Measurements from ENCODE around the gene ZNF778. TPM values are rescaled to one million over a fixed set of nuclear protein-coding genes. Genes with fewer than 3 reads are reported as not detected.
"Not testable (repeated sequence)": the region's sequence is repeated elsewhere in the genome, so short reads cannot be mapped to it uniquely, and the experiment has no call there.

Gene ZNF778
- total RNA-seq, 1 donor from 2014 or later: 21.5 TPM

- H3K9me3 Mint-ChIP-seq: peaks cover 4% of the 10 kb centered on the region
- Histone ChIP-seq H3K79me2 (ENCODE audit: low read depth) (no peaks in the 10 kb centered on the region), H3K27ac (no peak overlapping the region), H4K20me1 (ENCODE audit: low read depth) (no peaks in the 10 kb centered on the region), H3K4me2 (peak overlapping the region; percentile 71), H3F3A (ENCODE audit: low read depth) (peaks cover 5% of the 10 kb centered on the region), H2AFZ (replicated peaks) (no peak overlapping the region), H3K9me3 (ENCODE audit: low read depth) (no peaks in the 10 kb centered on the region), H3K27me3 (peaks cover 28% of the 10 kb centered on the region), H3K4me3 (peak overlapping the region; percentile 29), H3K36me3 (no peaks in the 10 kb centered on the region), H3K9ac (no peak overlapping the region), H3K4me1 (no peaks in the 10 kb centered on the region)
- peak overlapping the region; percentile 74 for H3K27ac Mint-ChIP-seq
- no peak for DNase-seq (ENCODE audit: low spot score)
- no peak for TF ChIP-seq EZH2 (IDR thresholded peaks at IDR 0.05)
- no peak for TF ChIP-seq CTCF (IDR thresholded peaks at IDR 0.05)
- TF ChIP-seq EZH2phosphoT487 (IDR thresholded peaks at IDR 0.05): no peak
- H3K27me3 Mint-ChIP-seq (ENCODE audit: insufficient read depth, low read depth): peaks cover 11% of the 10 kb centered on the region
- peaks cover 6% of the 10 kb centered on the region for H3K36me3 Mint-ChIP-seq
- peak overlapping the region; percentile 36 for H3K4me3 Mint-ChIP-seq
- H3K4me1 Mint-ChIP-seq: peaks cover 3% of the 10 kb centered on the region
These were observed 40.4 kb downstream of the ZNF778 start for GRCh38 chr16:89257757-89258465.

DNA sequence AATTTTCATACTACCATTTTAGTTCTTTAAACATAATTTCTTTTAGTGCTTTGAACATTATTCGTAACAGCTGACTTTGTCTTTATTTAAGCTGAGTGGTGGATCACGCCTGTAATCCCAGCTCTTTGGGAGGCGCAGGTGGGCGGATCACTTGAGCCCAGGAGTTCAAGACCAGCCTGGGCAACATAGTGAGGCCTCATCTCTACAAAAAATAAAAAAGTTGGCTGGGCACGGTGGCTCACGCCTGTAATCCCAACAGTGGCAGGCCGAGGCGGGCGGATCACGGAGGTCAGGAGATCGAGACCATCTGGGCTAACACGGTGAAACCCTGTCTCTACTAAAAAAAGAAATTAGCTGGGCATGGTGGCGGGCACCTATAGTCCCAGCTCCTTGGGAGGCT, 42.4 kb downstream of the ZNF778 start:
- H3K9me3 ChIP-seq (ENCODE audit: low read depth); H3K36me3 ChIP-seq; H4K20me1 ChIP-seq (ENCODE audit: low read depth); H3K4me3 Mint-ChIP-seq; H3K27ac ChIP-seq; H3K9ac ChIP-seq; H3K4me1 Mint-ChIP-seq; H3K9me3 Mint-ChIP-seq; H3F3A ChIP-seq (ENCODE audit: low read depth); DNase-seq (ENCODE audit: low spot score); H3K4me1 ChIP-seq; H3K4me2 ChIP-seq; H3K79me2 ChIP-seq (ENCODE audit: low read depth); H3K36me3 Mint-ChIP-seq; H3K27ac Mint-ChIP-seq; H3K4me3 ChIP-seq; H2AFZ ChIP-seq (replicated peaks): not testable (repeated sequence)
- peaks cover 28% of the 10 kb centered on the region for H3K27me3 ChIP-seq
- peaks cover 11% of the 10 kb centered on the region for H3K27me3 Mint-ChIP-seq (ENCODE audit: insufficient read depth, low read depth)

- Histone ChIP-seq H3K4me1 (no peaks in the 10 kb centered on the region), H2AFZ (replicated peaks) (no peak overlapping the region), H3K4me2 (no peak overlapping the region), H3K36me3 (no peaks in the 10 kb centered on the region), H3K27ac (no peak overlapping the region), H3K9ac (no peak overlapping the region), H3K79me2 (ENCODE audit: low read depth) (no peaks in the 10 kb centered on the region), H4K20me1 (ENCODE audit: low read depth) (no peaks in the 10 kb centered on the region), H3F3A (ENCODE audit: low read depth) (peaks cover 5% of the 10 kb centered on the region), H3K27me3 (peaks cover 15% of the 10 kb centered on the region), H3K4me3 (no peak overlapping the region), H3K9me3 (ENCODE audit: low read depth) (no peaks in the 10 kb centered on the region)
- H3K27me3 Mint-ChIP-seq (ENCODE audit: insufficient read depth, low read depth): peaks cover 11% of the 10 kb centered on the region
- no peak for TF ChIP-seq CTCF (IDR thresholded peaks at IDR 0.05)
- no peak for TF ChIP-seq EZH2phosphoT487 (IDR thresholded peaks at IDR 0.05)
- no peak for TF ChIP-seq EZH2 (IDR thresholded peaks at IDR 0.05)
- peaks cover 3% of the 10 kb centered on the region for H3K4me1 Mint-ChIP-seq
- peaks cover 6% of the 10 kb centered on the region for H3K36me3 Mint-ChIP-seq
- H3K9me3 Mint-ChIP-seq: peaks cover 4% of the 10 kb centered on the region
- no peak overlapping the region for H3K27ac Mint-ChIP-seq
- DNase-seq (ENCODE audit: low spot score): no peak
- no peak overlapping the region for H3K4me3 Mint-ChIP-seq
These were observed 44.4 kb downstream of the ZNF778 start for GRCh38 chr16:89261691-89262563.

Data from neural progenitor cell (in vitro differentiated cells).